Measurements from ENCODE around the gene INSM1.

Gene INSM1

DNA sequence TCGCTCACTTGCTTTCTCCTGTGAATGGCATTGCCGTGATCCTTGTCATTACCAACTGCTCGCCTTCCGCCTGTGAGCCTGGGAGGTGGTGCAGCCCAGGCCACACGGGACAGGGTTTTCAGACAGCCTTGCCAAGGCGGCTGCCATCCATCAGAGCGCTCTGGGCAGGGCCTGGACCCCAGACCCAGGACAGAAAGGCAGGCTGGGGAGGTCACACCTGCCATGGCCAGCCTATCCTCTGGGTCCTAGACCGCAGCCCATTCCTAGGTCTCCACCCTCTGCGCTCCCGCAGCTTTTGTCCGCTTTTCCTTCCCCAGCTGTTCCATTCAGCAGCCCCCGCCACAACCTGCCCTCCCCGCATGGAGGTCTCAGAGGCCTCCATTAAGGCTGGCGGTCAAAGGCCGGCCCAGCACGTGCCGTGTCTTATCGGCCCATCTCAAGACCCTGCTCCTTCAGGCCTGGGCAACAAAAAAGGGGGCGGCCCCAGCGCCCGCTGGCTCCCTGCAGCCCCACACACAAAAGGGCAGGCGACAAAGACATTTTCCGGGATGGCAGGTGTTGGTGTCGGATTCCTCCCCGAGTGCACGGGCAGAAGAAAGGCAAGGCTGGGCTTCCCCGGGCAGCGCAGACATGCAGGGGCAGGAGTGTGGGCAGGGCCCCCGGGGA, 28.1 kb downstream of the INSM1 start:
- DNase-seq, result no peak

DNA sequence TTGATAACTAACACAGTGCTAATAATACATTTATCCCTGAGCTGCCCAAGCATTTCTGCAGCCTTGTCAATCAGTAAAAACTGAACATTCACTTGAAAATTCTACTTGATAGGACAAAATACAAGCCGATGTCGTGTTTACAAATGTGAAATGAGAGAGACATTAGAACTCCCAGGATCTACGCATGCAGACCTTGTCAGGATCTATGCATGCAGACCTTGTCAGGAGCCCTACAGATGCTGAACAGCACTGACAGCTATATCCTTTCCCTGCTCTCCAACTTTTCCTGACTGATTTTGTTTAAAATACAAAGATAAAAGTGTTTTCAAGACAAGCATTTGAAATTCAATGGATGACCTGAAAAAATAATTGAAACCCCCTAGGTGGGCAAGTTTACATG, 28.9 kb downstream of the INSM1 start:
- no peak for DNase-seq

DNA sequence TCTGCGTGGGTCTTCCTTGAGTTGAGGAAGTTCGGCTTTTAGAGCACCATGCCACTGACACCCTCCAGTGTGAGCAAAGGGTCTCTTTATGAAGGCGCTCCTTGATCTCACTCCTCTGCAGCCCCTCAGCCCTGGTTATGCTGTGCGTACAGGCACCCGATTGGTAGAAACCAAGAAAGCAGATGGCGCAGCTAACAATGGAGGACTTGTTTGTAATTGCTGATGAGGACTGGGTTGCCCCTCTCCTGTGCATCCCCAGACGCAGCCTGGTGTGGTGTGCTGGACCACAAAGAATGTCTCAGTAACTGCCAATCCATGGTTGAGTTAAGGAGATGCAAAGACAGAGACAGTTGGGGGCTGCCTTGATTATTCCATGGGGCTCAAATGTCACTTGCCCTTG, 30.2 kb downstream of the INSM1 start:
- no peak for DNase-seq

DNA sequence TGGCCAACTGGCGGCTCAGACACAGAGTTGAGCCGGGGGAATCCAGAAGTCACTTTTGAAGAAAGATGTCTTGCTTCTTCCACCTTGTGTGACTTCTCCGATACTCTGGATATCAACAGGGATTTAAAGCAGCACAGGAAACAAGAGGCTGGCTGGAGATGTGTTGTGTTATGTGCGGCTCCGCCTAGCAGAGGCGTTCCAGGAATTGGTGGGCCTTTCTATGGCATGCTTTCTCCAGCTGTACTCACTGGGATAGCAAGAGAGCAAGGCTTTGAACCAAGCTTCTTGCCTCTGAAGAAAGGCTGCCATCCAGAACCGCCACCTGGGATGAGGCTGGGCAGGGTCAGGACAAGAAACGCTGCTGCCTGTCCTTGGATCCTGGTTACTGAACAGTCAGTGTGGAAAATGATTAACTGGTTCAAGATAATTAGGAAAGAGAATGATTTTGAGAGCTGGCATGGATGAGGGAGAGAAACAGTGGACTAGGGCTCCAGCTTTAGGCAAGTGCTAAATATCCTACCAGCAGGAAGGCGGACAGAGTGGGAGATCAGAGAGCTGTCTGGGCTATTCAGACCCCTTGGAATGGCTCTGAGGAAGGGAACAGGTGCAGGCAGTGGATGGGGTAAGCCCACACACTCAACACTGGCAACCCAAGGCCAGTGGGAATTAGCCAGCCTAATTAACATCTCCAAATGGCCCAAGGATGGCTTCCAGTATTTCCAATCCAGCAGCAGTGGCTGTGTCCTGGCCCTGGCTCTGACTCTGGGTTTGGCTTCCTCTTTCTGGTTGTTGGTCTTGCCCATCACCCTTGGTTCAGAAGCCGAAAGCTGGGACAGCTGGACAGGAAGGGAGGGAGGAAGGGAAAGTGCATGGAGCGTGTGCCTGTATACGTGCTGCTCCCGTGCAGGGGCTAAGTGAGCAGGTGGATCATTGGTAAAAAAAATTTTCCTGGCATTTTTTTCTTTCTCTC, 31.9 kb downstream of the INSM1 start:
- no peak for DNase-seq

DNA sequence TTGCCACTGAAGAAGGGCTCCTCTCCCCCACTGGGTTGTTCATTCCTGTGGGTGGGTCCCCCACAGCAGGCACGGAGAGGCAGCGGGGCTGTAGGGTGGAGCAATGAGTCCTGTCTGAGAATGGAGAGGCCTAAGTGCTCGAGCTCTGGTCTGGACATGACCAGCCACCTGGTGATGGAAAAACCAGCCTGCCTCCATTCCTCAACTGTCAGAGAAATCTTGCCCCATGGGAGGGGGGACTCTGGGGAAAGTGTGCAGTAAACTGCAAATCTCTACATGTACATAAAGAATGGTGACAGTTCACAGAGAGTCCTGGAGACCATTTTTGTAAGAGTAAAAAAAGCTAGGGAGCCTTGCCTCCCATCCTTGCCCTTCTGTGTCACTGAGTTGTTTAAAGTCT, 34.1 kb downstream of the INSM1 start:
- DNase-seq, result no peak

DNA sequence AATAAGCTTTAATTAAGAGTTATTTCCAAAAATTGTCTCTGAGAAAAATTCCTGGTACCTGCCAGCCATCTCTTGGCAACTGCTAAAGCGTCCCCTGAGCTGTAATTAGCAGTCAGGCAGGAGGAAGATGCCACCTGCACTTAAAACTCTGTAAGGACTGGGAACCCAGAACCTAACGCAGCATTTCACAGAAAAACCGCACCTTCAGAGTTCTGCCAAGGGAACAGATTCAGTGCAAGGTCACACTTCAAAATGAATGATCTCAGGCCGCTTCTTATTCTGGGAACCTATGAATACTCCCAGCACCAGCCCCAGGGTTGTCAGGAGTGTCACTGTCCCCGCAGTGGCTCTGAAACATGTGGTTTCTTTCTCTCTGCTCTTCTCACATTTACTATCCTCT, 36.7 kb downstream of the INSM1 start:
- no peak for DNase-seq

DNA sequence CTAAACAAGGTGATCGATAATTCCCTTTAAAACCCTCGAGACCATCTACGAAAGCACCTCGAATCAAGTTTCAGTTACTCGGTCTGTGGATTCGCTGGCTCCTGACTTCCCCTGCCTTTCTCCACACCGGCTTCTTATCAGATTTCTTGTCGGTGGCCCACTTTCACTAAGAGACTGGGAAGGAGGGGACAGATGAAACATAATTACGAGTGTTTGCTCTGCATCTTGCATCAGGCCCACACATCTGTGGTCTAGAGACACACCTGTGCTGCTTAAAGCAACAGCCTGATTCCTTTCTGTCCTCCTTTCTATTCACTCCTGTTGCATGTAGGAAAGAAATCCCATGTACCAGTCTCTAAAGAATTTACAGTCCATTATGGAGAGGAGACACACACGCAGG, 37.7 kb downstream of the INSM1 start:
- DNase-seq, result no peak

DNA sequence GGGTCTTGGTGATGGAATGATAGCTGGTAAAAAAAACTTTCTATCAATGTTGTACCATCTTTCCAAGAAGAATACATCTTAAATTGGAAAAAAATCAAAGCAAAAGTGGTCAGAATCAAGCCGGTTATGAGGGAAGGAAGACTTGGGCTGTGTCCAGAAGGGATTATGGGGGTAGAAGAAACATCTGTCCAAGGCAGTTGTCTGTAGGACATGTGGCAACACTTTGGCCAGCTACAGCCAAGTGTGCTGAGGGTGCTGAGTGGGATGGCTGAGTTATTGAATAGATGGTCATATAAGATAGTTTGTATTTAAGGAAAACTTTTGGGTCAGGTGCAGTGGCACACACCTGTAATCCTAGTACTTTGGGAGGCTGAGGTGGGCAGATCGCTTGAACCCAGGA, 38.4 kb downstream of the INSM1 start:
- no peak for DNase-seq

DNA sequence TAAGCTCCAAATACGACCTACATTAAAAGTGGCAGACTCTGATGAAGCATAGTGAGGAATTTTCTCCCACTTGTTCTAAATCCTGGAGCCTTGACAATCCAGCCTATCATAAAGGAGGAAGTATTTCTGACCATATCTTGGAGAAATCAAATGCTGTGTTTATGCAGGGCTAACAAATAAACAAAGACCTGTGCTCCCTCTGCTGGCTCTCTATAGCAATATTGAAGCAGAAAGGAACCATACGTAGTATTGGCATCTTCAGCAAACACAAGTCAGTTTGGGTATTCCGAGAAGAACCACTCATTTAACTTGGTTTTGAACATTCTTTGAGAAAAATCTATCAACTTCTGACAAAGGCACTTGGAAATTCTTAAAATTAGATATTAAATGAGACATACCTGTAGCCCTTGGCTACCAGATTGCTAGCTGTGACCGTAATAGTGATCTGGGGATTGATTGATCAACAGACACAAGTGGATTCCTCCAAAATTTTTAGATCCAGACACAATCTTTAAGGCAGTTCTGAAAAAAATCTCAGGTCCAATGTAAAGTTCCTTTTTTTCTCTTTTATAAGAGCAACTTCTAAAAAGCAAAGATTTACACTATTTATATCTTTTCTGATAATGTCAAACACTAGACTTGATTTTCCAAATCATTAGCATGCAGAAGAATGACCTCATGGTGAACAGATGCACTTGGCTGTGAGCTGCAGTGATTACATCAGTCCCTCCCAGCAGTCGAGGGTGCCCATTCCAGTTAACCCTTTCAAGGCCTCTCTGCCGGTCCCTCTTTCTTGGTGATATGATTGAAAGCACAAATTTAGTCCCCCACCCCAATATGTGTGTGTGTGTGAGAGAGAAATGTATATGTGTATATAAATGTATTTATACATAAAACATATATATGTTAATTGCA, 40.2 kb downstream of the INSM1 start:
- DNase-seq, result no peak

DNA sequence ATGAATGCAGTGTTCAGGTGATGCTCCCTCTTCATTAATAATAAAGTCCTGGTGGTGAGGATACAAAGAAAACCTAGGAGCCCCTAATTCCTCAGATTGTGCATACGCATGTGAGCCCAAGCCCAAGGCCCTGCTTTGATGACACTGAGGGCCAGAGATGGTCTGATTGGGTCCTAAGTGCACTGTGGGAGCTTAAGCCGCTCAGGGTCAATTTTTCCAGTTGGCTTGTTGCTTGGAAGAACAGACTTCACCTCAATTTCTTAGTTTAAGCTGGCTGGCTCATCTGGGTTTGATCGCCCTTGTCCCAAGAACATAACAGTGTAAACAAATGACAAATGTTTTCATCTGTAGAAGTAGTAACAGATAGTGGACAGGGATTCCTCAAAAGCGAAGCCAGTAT, 41.4 kb downstream of the INSM1 start:
- no peak for DNase-seq

DNA sequence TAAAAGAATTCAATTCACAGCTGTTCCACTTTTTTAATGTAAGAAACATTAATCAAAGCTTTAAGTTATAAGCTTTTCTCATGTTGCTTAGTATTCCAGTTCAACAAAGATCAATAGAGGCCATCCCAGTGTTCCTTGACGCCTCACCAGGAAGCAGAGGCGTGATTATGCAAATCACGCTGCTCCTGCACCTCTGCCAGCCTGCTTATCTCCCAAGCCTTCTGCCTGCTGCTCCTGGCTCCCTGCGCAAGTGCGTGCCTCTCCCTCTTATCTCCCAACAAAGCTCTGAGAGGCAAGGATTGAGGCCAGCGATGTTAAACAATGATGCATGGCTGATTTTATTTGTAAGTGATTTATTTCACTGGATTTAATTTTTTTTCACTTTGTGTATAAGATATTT, 42.8 kb downstream of the INSM1 start:
- no peak for DNase-seq

DNA sequence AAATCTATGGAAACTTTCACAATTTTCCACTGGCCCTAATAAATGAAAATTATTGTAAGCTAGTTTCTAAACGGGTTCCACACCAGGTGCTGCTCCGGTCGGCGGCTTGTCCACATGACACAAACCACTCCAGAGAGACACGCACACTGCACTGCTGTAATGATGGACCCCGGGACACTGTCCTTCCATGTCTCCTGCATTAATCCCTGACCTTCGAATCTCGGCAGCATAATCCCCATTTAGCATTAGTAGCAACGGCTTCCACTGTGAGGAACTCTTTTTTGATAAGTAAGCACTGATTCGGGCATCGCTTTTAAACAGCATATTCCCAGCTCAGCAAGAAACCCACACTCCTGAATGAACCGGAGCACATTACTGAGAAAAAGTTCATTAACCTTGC, 43.5 kb downstream of the INSM1 start:
- no peak for DNase-seq

DNA sequence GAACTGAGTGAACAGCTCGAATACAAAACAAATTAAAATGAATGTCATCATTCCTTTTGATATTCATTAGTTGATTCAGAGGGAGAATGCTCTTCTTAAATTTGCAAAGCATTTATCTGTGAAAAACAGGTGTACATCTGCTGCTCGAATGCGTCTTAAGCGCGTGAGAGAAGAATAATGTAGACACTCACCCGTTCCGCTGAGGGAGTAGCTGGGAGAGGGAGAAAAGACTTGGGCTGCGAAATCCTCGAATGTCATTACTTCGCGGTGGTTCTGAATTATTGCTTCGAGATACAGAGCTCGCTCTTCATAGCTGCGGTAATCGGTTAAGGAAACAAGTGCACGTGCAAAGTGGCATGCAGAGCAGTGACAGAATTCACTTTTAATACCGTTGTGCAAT, 43.9 kb downstream of the INSM1 start:
- DNase-seq, result no peak

DNA sequence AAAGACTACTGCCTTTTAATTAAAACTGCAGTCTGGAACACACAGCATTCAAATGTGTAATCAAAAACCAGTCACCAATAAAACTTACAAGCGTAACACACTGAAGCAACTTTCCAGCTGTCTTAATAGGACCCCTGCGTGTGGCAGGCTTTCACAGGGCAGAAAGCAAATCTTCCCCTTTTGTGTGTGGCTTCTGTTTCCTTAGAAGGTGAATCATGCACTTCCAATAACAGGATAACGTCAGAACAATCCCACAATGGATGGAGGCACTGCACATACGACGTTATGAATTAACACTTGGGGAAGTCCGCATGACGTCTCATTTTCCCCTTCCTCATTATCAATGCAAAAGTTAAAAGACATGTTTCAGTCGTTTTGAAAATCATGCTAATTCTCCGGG, 44.8 kb downstream of the INSM1 start:
- no peak for DNase-seq

DNA sequence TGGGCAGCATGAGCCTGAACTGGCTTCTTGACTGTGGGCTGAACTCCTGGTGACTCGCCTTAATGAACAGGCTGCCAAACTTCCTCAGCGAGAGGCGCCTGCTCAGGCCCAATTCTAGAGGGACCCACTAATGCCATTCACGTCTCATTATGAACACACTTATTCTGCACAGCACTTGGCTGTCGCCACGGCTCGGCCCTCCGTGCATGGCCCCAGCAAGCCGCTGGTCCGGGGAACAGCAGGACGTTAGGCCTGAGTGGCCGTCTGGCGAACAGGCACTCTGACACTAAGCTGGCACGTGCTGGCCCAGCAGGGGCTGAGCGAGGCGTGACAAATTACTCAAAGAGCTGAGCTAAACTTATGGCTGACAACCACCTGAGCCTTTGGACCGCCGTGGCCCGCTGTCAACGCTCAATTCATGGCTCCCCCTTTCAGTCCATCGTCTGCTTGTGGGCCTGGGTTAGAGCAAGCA, 45.9 kb downstream of the INSM1 start:
- DNase-seq, result no peak

DNA sequence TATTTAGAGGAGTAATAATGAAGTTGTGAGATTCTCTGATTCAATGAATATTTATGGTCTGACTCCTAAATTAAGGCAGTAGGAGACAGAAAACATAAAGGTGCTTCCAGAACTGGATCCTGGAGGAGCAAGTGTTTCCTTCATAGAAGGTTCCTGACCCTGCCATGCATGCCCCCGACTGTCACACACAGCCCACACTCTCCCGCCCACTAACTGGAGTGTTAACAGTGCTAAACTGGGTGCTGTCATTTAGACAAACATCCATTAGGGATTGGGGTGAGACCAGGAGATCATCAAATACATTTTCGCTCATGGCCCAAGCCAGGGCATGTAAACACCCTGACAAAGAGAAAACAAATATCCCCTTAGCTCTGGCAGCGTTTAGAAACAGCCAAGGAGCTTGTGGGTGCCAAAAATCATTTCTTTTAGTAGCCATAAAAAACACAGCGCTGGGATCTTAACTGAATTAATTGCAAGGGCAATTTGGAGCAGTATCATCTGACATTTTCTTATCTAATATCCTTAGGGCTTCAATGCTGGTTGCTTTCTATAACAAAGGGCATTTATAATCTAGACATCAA, 46.8 kb downstream of the INSM1 start:
- DNase-seq, result no peak

DNA sequence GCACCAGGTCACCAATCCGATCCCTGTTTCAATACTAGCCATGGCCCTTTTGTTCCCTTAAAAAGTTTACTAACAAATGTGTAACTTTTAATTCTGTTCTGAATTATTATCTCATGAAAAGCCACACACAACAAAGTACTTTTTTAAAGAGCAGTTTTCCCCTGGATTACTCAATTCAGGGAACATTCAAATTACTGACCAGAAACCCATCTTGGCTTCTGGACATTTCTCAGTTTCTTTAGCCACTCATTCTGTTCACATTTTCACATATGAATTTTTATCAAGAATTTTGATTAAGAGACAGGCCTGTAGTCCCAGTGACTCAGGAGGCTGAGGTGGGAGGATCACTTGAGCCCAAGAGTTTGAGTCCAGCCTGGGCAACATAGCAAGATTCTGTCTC, 47.4 kb downstream of the INSM1 start:
- DNase-seq, result no peak

DNA sequence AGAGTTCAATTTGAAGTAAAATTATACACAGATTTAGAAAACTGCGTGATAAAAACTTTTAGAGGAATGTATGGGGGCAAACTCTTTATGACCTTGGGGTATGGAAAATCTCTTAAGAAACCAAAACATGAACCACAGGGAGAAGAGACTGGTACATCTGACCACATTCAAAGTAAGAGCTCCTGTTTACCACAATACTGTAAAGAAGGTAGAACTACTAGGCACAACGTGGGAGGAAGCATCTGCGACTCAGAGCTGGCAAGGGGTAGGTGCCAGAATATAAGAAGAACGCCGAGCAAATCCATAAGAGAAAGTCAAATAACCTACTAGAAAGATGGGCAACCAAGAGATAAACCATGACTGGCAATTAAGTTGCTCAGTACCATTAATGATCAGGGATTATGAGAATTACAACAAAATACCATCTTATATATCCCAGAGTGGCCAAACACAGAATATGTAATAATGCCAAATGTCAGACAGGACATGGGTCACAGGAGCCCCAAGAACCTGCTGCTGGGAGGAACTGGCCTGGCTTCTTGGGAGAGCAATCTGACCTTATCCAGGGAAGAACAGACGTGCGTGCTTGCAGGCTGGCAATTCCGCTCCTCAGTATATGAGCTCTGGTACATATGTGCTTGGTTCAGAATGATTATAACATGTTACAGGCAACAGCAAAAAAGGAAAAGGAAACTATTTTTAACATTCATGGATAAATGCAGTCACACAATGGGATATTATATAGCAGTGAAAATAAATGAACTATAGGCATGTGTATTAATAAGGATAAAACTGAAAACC, 50.2 kb downstream of the INSM1 start:
- no peak for DNase-seq

All from activated CD8-positive, alpha-beta memory T cell treated with anti-CD3 and anti-CD28 coated beads for 24 hours (primary cell).